SK-N-SH (cell line): ENCODE measurements around the gene LRP6. TPM values are rescaled to one million over a fixed set of nuclear protein-coding genes. Genes with fewer than 3 reads are reported as not detected.

Experiments
- CTCF ChIA-PET: fragments of 300-600, 350-600 bp; formaldehyde crosslinking; extraction: SDS; loops from one replicate; lab custom pipeline; 2021; lab: Yijun Ruan, JAX
- POLR2A ChIA-PET: fragments of 350-600 bp; sonication (Branson Sonifier 250); formaldehyde crosslinking; extraction: SDS; loops from one replicate; lab custom pipeline; 2020; ENCODE audit warnings: antibody characterized with exemption, inconsistent platforms; lab: Yijun Ruan, JAX
- DNase-seq: peaks from one replicate; pipeline ENCODE4 v3.0.0; 2012
- H2AFZ ChIP-seq: fragments of 200-600 bp; sonication (generic); 2 replicates; pipeline ENCODE4 v1.8.1; 2016; ENCODE audit warnings: antibody characterized with exemption, mild to moderate bottlenecking, low read depth
- H3F3A ChIP-seq: fragments of 200-600 bp; sonication (generic); replicated peaks from 2 replicates; pipeline ENCODE3; 2016; ENCODE audit warnings: antibody characterized with exemption, mild to moderate bottlenecking; ENCODE audit not compliant: insufficient read depth
- H3K27ac ChIP-seq, 2 experiments: fragments of 200-500 bp in 1 of 2; fragments of 200-600 bp in 1 of 2; sonication (Bioruptor generic) in 1 of 2; sonication (generic), shearing (Covaris generic) in 1 of 2; 2 replicates each; pipeline versions ENCODE4 v1.5.1 to v1.6.1; 2014 to 2016; ENCODE audit warnings: low read depth in 2 of 2, inconsistent platforms in 1 of 2, low read length in 1 of 2, mild to moderate bottlenecking in 1 of 2, mixed read lengths in 1 of 2
- H3K27me3 ChIP-seq: fragments of 200-600 bp; sonication (generic), shearing (Covaris generic); 2 replicates; pipeline ENCODE4 v1.6.1; 2016; ENCODE audit warnings: mixed run types; ENCODE audit not compliant: insufficient read depth
- H3K36me3 ChIP-seq, 2 experiments: fragments of 200-500 bp in 1 of 2; fragments of 200-600 bp in 1 of 2; sonication (Bioruptor generic) in 1 of 2; sonication (generic) in 1 of 2; replicated peaks in 1 of 2; 2 replicates each; pipeline versions ENCODE3 to v1.5.1; 2014 to 2016; ENCODE audit warnings: low read length in 1 of 2, mild to moderate bottlenecking in 1 of 2; ENCODE audit not compliant: insufficient read depth in 2 of 2, control insufficient read depth in 1 of 2
- H3K4me1 ChIP-seq, 2 experiments: fragments of 200-500 bp in 1 of 2; fragments of 200-600 bp in 1 of 2; sonication (Bioruptor generic) in 1 of 2; sonication (generic), shearing (Covaris generic) in 1 of 2; 2 replicates each; pipeline versions ENCODE4 v1.5.1 to v1.6.1; 2014 to 2016; ENCODE audit warnings: low read depth in 1 of 2, low read length in 1 of 2, mixed run types in 1 of 2; ENCODE audit not compliant: insufficient read depth in 2 of 2, control insufficient read depth in 1 of 2
- H3K4me2 ChIP-seq: fragments of 200-600 bp; sonication (generic), shearing (Covaris generic); 2 replicates; pipeline ENCODE4 v1.6.1; 2017; ENCODE audit warnings: mixed run types
- H3K4me3 ChIP-seq, 2 experiments: fragments of 200-500 bp in 1 of 2; fragments of 200-600 bp in 1 of 2; sonication (Bioruptor generic) in 1 of 2; sonication (generic), shearing (Covaris generic) in 1 of 2; 2 replicates each; pipeline versions ENCODE4 v1.5.1 to v1.8.1; 2014 to 2016; ENCODE audit warnings: low read depth in 2 of 2, inconsistent platforms in 1 of 2, low read length in 1 of 2, mild to moderate bottlenecking in 1 of 2, mixed read lengths in 1 of 2, moderate library complexity in 1 of 2
- H3K79me2 ChIP-seq: fragments of 200-600 bp; sonication (generic); 2 replicates; pipeline ENCODE4 v1.8.1; 2017; ENCODE audit warnings: mild to moderate bottlenecking; ENCODE audit not compliant: insufficient read depth
- H3K9ac ChIP-seq: fragments of 200-600 bp; sonication (generic); 2 replicates; pipeline ENCODE4 v1.6.1; 2017; ENCODE audit warnings: mixed run types
- H3K9me2 ChIP-seq: fragments of 200-600 bp; sonication (generic); 2 replicates; pipeline ENCODE4 v1.6.1; 2017; ENCODE audit warnings: mixed run types
- H3K9me3 ChIP-seq: fragments of 200-600 bp; sonication (generic); 2 replicates; pipeline ENCODE4 v1.6.1; 2017; ENCODE audit warnings: mixed run types, mild to moderate bottlenecking, moderate library complexity
- H4K20me1 ChIP-seq: fragments of 200-600 bp; sonication (generic); 2 replicates; pipeline ENCODE4 v1.6.1; 2017; ENCODE audit warnings: mild to moderate bottlenecking, mixed run types; ENCODE audit not compliant: insufficient read depth
- CHD2 ChIP-seq: fragments of 150-350 bp; IDR thresholded peaks from 2 replicates; pipeline ENCODE4 v1.6.1; 2018; ENCODE audit warnings: low read length; ENCODE audit not compliant: partially characterized antibody
- ELF1 ChIP-seq: IDR thresholded peaks from 2 replicates; pipeline ENCODE4 v1.4.0; 2012
- EZH2phosphoT487 ChIP-seq: fragments of 200-600 bp; sonication (generic); IDR thresholded peaks from 2 replicates; pipeline ENCODE4 v1.6.1; 2017; ENCODE audit warnings: low read depth, mixed run types, mild to moderate bottlenecking, antibody characterized with exemption, moderate library complexity, borderline replicate concordance
- FOSL2 ChIP-seq: IDR thresholded peaks from 2 replicates; pipeline ENCODE4 v1.4.0; 2012; ENCODE audit warnings: low read depth, mild to moderate bottlenecking, moderate library complexity, borderline replicate concordance
- FOXM1 ChIP-seq: IDR thresholded peaks from 2 replicates; pipeline ENCODE4 v1.4.0; 2012; ENCODE audit warnings: low read depth, mild to moderate bottlenecking
- GABPA ChIP-seq: IDR thresholded peaks from 2 replicates; pipeline ENCODE4 v1.4.0; 2012; ENCODE audit warnings: low read depth, mild to moderate bottlenecking
- MXI1 ChIP-seq: IDR thresholded peaks from 2 replicates; pipeline ENCODE4 v1.6.1; 2012; ENCODE audit warnings: mild to moderate bottlenecking, low read depth, low read length, improper control_type of control experiment
- NRF1 ChIP-seq: IDR thresholded peaks from 2 replicates; pipeline ENCODE4 v1.6.1; 2012; ENCODE audit warnings: low read depth, mild to moderate bottlenecking, low read length
- RAD21 ChIP-seq: IDR thresholded peaks from 2 replicates; pipeline ENCODE4 v1.6.1; 2012; ENCODE audit warnings: mild to moderate bottlenecking, low read length
- RXRA ChIP-seq: IDR thresholded peaks from 2 replicates; pipeline ENCODE4 v1.4.0; 2012; ENCODE audit warnings: low read depth, mild to moderate bottlenecking, borderline replicate concordance
- TAF1 ChIP-seq: IDR thresholded peaks from 2 replicates; pipeline ENCODE4 v1.6.1; 2012; ENCODE audit warnings: low read depth, mild to moderate bottlenecking, low read length, moderate library complexity, borderline replicate concordance
- TCF12 ChIP-seq: IDR thresholded peaks from 2 replicates; pipeline ENCODE4 v1.4.0; 2012
- TEAD4 ChIP-seq: IDR thresholded peaks from 2 replicates; pipeline ENCODE4 v1.4.0; 2012; ENCODE audit warnings: mild to moderate bottlenecking, borderline replicate concordance; ENCODE audit not compliant: insufficient read depth
- YY1 ChIP-seq: IDR thresholded peaks from 2 replicates; pipeline ENCODE4 v1.4.0; 2012; ENCODE audit warnings: low read depth, mild to moderate bottlenecking
- WGBS: methylation state at CpG from one replicate; pipeline ENCODE4 v1.1.6; 2017; ENCODE audit warnings: low lambda C conversion rate; 5-methylcytosine and 5-hydroxymethylcytosine counted together
- polyA plus RNA-seq, 3 experiments: library from polyadenylated mRNA; depleted of rRNA; stranded (reverse); fragments of >200 nt; gene quantifications; 2 replicates each; pipeline ENCODE4 v1.2.3, GENCODE V29; 2012
- TF ChIP-seq, protein P1 (sequence below): IDR thresholded peaks from 2 replicates; pipeline ENCODE4 v1.6.1; 2012; ENCODE audit warnings: mild to moderate bottlenecking, low read depth, low read length, moderate library complexity
- TF ChIP-seq, protein P2 (sequence below): fragments of 150-350 bp; IDR thresholded peaks from 2 replicates; pipeline ENCODE4 v1.6.1; 2017; ENCODE audit warnings: antibody characterized with exemption, low read length, low read depth, borderline replicate concordance
- TF ChIP-seq, protein P3 (sequence below): IDR thresholded peaks from 2 replicates; pipeline ENCODE4 v1.4.0; 2012; ENCODE audit warnings: low read depth, borderline replicate concordance
- TF ChIP-seq, protein P4 (sequence below): IDR thresholded peaks from 2 replicates; pipeline ENCODE4 v1.4.0; 2012; ENCODE audit warnings: low read depth, borderline replicate concordance

The LRP6 gene
- polyA plus RNA-seq, 1 of the 3 experiments (the other 2 are of a cell fraction), result 13.7 TPM

DNA sequence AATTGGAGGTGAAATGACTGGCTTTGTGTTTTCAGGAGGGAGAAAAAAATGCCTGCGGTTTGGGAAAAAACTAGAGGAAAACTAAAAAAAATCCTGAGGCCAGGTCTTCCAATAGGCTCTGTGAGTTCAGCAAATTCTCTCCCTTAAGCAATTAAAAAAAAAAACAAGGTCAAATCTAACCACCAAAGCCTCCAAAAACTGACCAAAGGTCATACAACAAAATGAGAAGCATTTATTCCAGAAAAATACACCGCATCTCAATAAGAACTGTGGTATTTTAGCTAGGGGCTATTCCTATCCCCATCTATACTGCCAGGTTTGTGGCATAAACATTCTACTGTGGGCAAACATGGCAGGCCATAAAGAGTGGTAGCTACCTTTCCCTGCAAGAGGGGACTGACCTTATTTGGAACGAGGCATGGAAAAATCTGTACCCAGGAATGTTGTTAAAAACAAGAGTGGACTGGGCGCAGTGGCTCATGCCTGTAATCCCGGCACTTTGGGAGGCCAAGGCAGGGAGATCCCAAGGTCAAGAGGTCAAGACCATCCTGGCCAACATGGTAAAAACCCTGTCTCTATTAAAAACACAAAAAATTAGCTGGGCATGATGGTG is 60.0 kb downstream of the LRP6 start:
- CTCF ChIA-PET, result no interaction called here
- Histone ChIP-seq H3K27ac (no peak overlapping the region), H3K79me2 (peaks cover 83% of the 10 kb centered on the region), H3K4me2 (no peak overlapping the region), H3F3A (no peaks in the 10 kb centered on the region), H3K4me1 (peaks cover 0 to 21% of the 10 kb centered on the region in 2 experiments; a peak in 3 of 4 replicates), H3K36me3 (peaks cover 0 to 2% of the 10 kb centered on the region in 2 experiments), H3K9me3 (no peaks in the 10 kb centered on the region), H3K27me3 (no peaks in the 10 kb centered on the region), H3K9me2 (no peaks in the 10 kb centered on the region), H3K4me3 (no peak overlapping the region), H2AFZ (no peak overlapping the region), H4K20me1 (0 out of 2 replicates have a peak, but pooled peaks cover 6% of the 10 kb centered on the region), H3K9ac (no peak overlapping the region)
- DNase-seq, result no peak
- no peak for TF ChIP-seq NRF1
- no peak for TF ChIP-seq GABPA
- TF ChIP-seq, protein P1, sequence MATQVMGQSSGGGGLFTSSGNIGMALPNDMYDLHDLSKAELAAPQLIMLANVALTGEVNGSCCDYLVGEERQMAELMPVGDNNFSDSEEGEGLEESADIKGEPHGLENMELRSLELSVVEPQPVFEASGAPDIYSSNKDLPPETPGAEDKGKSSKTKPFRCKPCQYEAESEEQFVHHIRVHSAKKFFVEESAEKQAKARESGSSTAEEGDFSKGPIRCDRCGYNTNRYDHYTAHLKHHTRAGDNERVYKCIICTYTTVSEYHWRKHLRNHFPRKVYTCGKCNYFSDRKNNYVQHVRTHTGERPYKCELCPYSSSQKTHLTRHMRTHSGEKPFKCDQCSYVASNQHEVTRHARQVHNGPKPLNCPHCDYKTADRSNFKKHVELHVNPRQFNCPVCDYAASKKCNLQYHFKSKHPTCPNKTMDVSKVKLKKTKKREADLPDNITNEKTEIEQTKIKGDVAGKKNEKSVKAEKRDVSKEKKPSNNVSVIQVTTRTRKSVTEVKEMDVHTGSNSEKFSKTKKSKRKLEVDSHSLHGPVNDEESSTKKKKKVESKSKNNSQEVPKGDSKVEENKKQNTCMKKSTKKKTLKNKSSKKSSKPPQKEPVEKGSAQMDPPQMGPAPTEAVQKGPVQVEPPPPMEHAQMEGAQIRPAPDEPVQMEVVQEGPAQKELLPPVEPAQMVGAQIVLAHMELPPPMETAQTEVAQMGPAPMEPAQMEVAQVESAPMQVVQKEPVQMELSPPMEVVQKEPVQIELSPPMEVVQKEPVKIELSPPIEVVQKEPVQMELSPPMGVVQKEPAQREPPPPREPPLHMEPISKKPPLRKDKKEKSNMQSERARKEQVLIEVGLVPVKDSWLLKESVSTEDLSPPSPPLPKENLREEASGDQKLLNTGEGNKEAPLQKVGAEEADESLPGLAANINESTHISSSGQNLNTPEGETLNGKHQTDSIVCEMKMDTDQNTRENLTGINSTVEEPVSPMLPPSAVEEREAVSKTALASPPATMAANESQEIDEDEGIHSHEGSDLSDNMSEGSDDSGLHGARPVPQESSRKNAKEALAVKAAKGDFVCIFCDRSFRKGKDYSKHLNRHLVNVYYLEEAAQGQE, result no peak
- TF ChIP-seq, protein P2, sequence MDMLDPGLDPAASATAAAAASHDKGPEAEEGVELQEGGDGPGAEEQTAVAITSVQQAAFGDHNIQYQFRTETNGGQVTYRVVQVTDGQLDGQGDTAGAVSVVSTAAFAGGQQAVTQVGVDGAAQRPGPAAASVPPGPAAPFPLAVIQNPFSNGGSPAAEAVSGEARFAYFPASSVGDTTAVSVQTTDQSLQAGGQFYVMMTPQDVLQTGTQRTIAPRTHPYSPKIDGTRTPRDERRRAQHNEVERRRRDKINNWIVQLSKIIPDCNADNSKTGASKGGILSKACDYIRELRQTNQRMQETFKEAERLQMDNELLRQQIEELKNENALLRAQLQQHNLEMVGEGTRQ, result no peak
- TF ChIP-seq TAF1, result no peak
- no peak for TF ChIP-seq TCF12
- TF ChIP-seq, protein P3, sequence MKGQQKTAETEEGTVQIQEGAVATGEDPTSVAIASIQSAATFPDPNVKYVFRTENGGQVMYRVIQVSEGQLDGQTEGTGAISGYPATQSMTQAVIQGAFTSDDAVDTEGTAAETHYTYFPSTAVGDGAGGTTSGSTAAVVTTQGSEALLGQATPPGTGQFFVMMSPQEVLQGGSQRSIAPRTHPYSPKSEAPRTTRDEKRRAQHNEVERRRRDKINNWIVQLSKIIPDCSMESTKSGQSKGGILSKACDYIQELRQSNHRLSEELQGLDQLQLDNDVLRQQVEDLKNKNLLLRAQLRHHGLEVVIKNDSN, result no peak
- TF ChIP-seq EZH2phosphoT487, result no peak
- TF ChIP-seq FOXM1, result no peak
- TF ChIP-seq ELF1, result no peak
- no peak for TF ChIP-seq FOSL2
- TF ChIP-seq YY1, result no peak
- no peak for TF ChIP-seq MXI1
- TF ChIP-seq, protein P4, sequence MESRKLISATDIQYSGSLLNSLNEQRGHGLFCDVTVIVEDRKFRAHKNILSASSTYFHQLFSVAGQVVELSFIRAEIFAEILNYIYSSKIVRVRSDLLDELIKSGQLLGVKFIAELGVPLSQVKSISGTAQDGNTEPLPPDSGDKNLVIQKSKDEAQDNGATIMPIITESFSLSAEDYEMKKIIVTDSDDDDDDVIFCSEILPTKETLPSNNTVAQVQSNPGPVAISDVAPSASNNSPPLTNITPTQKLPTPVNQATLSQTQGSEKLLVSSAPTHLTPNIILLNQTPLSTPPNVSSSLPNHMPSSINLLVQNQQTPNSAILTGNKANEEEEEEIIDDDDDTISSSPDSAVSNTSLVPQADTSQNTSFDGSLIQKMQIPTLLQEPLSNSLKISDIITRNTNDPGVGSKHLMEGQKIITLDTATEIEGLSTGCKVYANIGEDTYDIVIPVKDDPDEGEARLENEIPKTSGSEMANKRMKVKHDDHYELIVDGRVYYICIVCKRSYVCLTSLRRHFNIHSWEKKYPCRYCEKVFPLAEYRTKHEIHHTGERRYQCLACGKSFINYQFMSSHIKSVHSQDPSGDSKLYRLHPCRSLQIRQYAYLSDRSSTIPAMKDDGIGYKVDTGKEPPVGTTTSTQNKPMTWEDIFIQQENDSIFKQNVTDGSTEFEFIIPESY, result no peak
- TF ChIP-seq TEAD4, result no peak
- TF ChIP-seq RAD21, result no peak
- TF ChIP-seq CHD2, result no peak
- no peak for TF ChIP-seq RXRA
- POLR2A ChIA-PET, result no interaction called here
- WGBS, result 98% methylated on average over 5 of the region's 5 CpGs
